ENCODE results near the gene HDAC4. TPM values are rescaled to one million over a fixed set of nuclear protein-coding genes. Genes with fewer than 3 reads are reported as not detected.

Gene HDAC4
- total and polyA plus RNA-seq, 12 donors, result 3.7 to 40.0 (median 25.5) TPM

DNA sequence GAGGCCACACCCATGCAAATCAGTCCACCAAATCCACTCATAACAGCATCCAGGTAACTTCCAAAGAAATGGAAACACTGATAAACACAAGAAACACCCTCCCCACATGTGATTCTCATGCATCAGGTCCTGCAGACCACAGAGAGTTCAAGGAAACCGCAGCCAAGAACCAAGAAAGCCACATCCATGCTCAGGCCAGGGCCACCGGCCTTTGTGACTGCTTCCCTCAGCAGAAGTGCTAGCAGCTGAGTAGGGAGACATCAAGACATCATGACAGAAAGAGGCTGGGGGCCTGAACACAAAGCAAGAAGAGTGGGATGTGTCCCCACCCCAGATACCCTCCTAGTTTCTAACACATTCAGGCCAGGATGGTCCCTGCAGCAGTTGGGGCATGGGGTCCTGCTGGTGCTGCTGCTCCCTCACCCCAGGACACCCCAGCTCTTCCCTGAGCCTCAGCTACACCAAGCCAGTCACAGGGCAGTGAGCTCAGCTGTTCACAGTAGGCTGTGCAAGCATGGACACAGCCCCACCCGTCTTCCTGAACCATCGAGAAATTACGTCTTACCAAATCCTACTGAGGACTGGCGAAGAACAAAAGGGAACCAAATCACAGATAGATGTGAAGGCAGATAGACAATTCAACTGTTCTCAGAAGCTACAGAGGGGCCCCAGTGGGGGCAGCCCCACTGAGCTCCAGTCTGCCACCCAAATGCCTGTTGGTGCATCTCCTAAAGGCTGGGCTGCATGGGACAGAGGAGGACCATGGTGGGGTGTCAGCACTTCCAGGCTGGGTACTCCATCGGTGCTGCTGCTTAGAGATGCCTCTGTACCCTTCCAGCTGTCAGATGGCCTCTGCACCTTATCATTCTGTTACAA is 60.9 kb downstream of the HDAC4 start:
- Histone ChIP-seq H3K27me3 (no peaks in the 10 kb centered on the region), H3K36me3 (no peaks in the 10 kb centered on the region), H3K4me3 (no peak overlapping the region), H3K9me3 (peaks cover 0 to 4% (median 0%) of the 10 kb centered on the region in 11 donors), H3K4me1 (peaks cover 0 to 33% (median 23%) of the 10 kb centered on the region in 9 donors), H3K27ac (no peak overlapping the region)
- peak in 1 of 2 donors; percentile 2 for DNase-seq
- TF ChIP-seq, protein P1, sequence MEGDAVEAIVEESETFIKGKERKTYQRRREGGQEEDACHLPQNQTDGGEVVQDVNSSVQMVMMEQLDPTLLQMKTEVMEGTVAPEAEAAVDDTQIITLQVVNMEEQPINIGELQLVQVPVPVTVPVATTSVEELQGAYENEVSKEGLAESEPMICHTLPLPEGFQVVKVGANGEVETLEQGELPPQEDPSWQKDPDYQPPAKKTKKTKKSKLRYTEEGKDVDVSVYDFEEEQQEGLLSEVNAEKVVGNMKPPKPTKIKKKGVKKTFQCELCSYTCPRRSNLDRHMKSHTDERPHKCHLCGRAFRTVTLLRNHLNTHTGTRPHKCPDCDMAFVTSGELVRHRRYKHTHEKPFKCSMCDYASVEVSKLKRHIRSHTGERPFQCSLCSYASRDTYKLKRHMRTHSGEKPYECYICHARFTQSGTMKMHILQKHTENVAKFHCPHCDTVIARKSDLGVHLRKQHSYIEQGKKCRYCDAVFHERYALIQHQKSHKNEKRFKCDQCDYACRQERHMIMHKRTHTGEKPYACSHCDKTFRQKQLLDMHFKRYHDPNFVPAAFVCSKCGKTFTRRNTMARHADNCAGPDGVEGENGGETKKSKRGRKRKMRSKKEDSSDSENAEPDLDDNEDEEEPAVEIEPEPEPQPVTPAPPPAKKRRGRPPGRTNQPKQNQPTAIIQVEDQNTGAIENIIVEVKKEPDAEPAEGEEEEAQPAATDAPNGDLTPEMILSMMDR (IDR thresholded peaks at IDR 0.05), result no peak
- intact Hi-C loops (cut with DNase I), result loop anchor here in 2 of 10 donors (5.0 kb wide), 2 partner anchors 52 to 57 kb away; no protein-coding TSS in a partner anchor
- 84 to 86% methylated on average over 7 of the region's 7 CpGs for WGBS, 2 donors
- peak in 1 of 8 donors; percentile 20 for ATAC-seq

DNA sequence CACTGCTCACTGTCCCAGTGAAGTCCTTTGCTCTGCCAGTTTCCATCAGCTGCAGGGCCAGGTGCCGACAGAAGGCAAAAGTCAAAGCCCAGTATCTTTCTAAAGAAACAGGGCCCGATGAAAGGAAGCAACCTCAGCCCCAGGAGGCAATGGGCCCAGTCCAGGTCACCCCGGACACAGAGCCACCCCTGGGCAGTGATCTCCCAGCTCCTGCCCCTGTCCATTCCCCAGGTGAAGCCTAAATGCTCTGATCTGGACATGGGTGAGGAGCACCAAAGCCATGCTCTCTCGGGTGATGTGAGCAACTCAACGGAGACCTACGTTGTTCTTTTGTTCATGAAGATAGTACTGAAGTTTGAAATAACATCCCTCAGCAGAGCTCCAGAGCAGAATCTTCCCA is 61.6 kb downstream of the HDAC4 start:
- TF ChIP-seq, protein P1 (IDR thresholded peaks at IDR 0.05), result no peak
- no peak overlapping the region for H3K4me3 ChIP-seq
- 56 to 76% methylated on average over 6 of the region's 6 CpGs for WGBS, 2 donors
- peaks cover 0 to 33% (median 22%) of the 10 kb centered on the region in 9 donors for H3K4me1 ChIP-seq
- ATAC-seq (no peak), DNase-seq (peak in 1 of 2 donors; percentile 2)
- peaks cover 0 to 4% (median 0%) of the 10 kb centered on the region in 11 donors for H3K9me3 ChIP-seq
- H3K27ac ChIP-seq, result no peak overlapping the region
- no peaks in the 10 kb centered on the region for H3K27me3 ChIP-seq
- intact Hi-C loops (cut with DNase I), result loop anchor here in 1 of 10 donors (5.0 kb wide), 1 partner anchor 58 kb away; no protein-coding TSS in a partner anchor
- no peaks in the 10 kb centered on the region for H3K36me3 ChIP-seq

DNA sequence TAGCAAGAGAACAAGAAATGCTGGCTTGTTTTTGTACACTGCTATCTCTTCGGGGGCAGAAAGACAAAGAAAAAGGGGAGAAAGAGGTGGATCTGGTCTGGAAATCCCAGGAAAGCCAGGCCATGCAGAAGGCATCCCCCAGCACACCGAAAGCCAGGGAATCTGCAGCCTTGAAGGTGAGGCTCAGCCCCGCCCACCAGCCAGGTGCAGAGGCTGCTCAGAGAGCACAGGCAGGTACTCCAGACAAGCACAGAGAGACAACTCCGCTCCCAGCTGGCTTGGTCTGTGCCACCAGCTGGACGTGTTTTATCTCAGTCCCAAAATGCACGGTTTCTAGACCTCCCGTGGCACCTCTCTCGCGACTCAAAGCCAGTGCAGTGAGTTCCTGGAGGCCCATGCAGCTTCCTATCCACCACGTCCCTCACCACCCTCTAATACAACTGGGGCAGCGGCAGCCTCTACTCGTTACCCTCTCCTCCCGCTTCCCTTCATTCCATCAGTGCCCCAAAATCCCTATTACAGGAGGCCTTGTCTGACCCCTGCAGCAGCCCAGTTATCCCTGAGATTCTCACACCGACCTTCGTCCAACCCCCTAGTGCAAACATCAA is 62.8 kb downstream of the HDAC4 start:
- intact Hi-C loops (cut with DNase I), result loop anchor here in 1 of 10 donors (5.0 kb wide), 1 partner anchor 59 kb away; no protein-coding TSS in a partner anchor
- peaks cover 0 to 33% (median 22%) of the 10 kb centered on the region in 9 donors for H3K4me1 ChIP-seq
- DNase-seq (peak in 1 of 2 donors; percentile 2), ATAC-seq (peak in 2 of 8 donors; percentile 11 to 33)
- no peak overlapping the region for H3K4me3 ChIP-seq
- H3K9me3 ChIP-seq, result peaks cover 0 to 4% (median 0%) of the 10 kb centered on the region in 11 donors
- TF ChIP-seq, protein P1 (IDR thresholded peaks at IDR 0.05), result no peak
- H3K27ac ChIP-seq, result peak overlapping the region in 7 of 10 donors; percentile 0 to 53 (median 29)
- H3K27me3 ChIP-seq, result no peaks in the 10 kb centered on the region
- 73 to 81% methylated on average over 15 of the region's 15 CpGs for WGBS, 2 donors
- H3K36me3 ChIP-seq, result no peaks in the 10 kb centered on the region
